Neural progenitor cell (in vitro differentiated cells): ENCODE results near the gene KLHDC3. TPM values are rescaled to one million over a fixed set of nuclear protein-coding genes. Genes with fewer than 3 reads are reported as not detected.

ENCODE experiments used
- DNase-seq: peaks from one replicate; pipeline ENCODE4 v3.0.0-alpha.2; 2016; ENCODE audit warnings: low spot score
- H2AFZ ChIP-seq: fragments of 200-600 bp; sonication (generic); replicated peaks from 2 replicates; pipeline ENCODE4 v1.6.1; 2016; ENCODE audit warnings: antibody characterized with exemption
- H3F3A ChIP-seq: fragments of 200-600 bp; sonication (generic); 2 replicates; pipeline ENCODE4 v1.6.1; 2016; ENCODE audit warnings: antibody characterized with exemption, low read depth
- H3K27ac ChIP-seq: fragments of 200-600 bp; sonication (generic); 2 replicates; pipeline ENCODE4 v1.5.1; 2016; ENCODE audit warnings: mild to moderate bottlenecking
- H3K27me3 ChIP-seq: fragments of 200-600 bp; sonication (generic); 2 replicates; pipeline ENCODE4 v1.6.1; 2016; ENCODE audit warnings: mild to moderate bottlenecking, moderate library complexity
- H3K36me3 ChIP-seq: fragments of 200-600 bp; sonication (generic); 2 replicates; pipeline ENCODE4 v1.5.1; 2016
- H3K4me1 ChIP-seq: fragments of 200-600 bp; sonication (generic); 2 replicates; pipeline ENCODE4 v1.6.1; 2016; ENCODE audit warnings: mixed run types
- H3K4me2 ChIP-seq: fragments of 200-600 bp; sonication (generic); 2 replicates; pipeline ENCODE4 v1.6.1; 2016
- H3K4me3 ChIP-seq: fragments of 200-600 bp; sonication (generic); 2 replicates; pipeline ENCODE4 v1.5.1; 2016
- H3K79me2 ChIP-seq: fragments of 200-600 bp; sonication (generic); 2 replicates; pipeline ENCODE4 v1.6.1; 2016; ENCODE audit warnings: low read depth
- H3K9ac ChIP-seq: fragments of 200-600 bp; sonication (generic); 2 replicates; pipeline ENCODE4 v1.6.1; 2016
- H3K9me3 ChIP-seq: fragments of 200-600 bp; sonication (generic); 2 replicates; pipeline ENCODE4 v1.5.1; 2016; ENCODE audit warnings: low read depth
- H4K20me1 ChIP-seq: fragments of 200-600 bp; sonication (generic); 2 replicates; pipeline ENCODE4 v1.6.1; 2016; ENCODE audit warnings: low read depth
- H3K27ac Mint-ChIP-seq: 3 replicates; pipeline ENCODE4 v1.8.0; 2021; ENCODE audit warnings: mixed read lengths
- H3K27me3 Mint-ChIP-seq: 2 replicates; pipeline ENCODE4 v1.8.0; 2022; ENCODE audit warnings: low read depth, mild to moderate bottlenecking, inconsistent platforms, moderate library complexity, mixed read lengths; ENCODE audit not compliant: insufficient read depth
- H3K36me3 Mint-ChIP-seq: 3 replicates; pipeline ENCODE4 v1.8.0; 2021; ENCODE audit warnings: mixed read lengths
- H3K4me1 Mint-ChIP-seq: 3 replicates; pipeline ENCODE4 v1.8.0; 2021; ENCODE audit warnings: mixed read lengths
- H3K4me3 Mint-ChIP-seq: 3 replicates; pipeline ENCODE4 v1.8.0; 2021; ENCODE audit warnings: mild to moderate bottlenecking, moderate library complexity, mixed read lengths
- H3K9me3 Mint-ChIP-seq: 3 replicates; pipeline ENCODE4 v1.8.0; 2020; ENCODE audit warnings: mixed read lengths
- CTCF ChIP-seq: fragments of 200-600 bp; sonication (generic); IDR thresholded peaks from 2 replicates; pipeline ENCODE4 v1.5.1; 2017; ENCODE audit warnings: antibody characterized with exemption, mild to moderate bottlenecking
- EZH2 ChIP-seq: fragments of 200-600 bp; sonication (generic); IDR thresholded peaks from 2 replicates; pipeline ENCODE4 v1.6.1; 2017; ENCODE audit warnings: antibody characterized with exemption, mild to moderate bottlenecking, moderate library complexity
- EZH2phosphoT487 ChIP-seq: fragments of 200-600 bp; sonication (generic); IDR thresholded peaks from 2 replicates; pipeline ENCODE4 v1.6.1; 2017; ENCODE audit warnings: antibody characterized with exemption
- total RNA-seq: library from RNA; depleted of rRNA; stranded (reverse); fragments of >200 nt; gene quantifications from 2 replicates; pipeline ENCODE4 v1.2.3, GENCODE V29; 2015; ENCODE audit warnings: low replicate concordance

The KLHDC3 gene
- total RNA-seq, 1 donor from 2014 or later: 122 TPM

GRCh38 chr6:43001843-43002242 lies 12.2 kb upstream of the KLHDC3 start:
- H3K4me3 Mint-ChIP-seq: no peak overlapping the region
- Histone ChIP-seq H3K36me3 (no peaks in the 10 kb centered on the region), H2AFZ (no peak overlapping the region), H3K4me2 (no peak overlapping the region), H3K4me1 (no peaks in the 10 kb centered on the region), H3K27me3 (no peaks in the 10 kb centered on the region), H3F3A (peaks cover 12% of the 10 kb centered on the region), H3K79me2 (no peaks in the 10 kb centered on the region), H3K27ac (no peak overlapping the region), H4K20me1 (peaks cover 18% of the 10 kb centered on the region), H3K9me3 (no peaks in the 10 kb centered on the region), H3K4me3 (no peak overlapping the region), H3K9ac (no peak overlapping the region)
- peaks cover 3% of the 10 kb centered on the region for H3K4me1 Mint-ChIP-seq
- H3K27ac Mint-ChIP-seq: no peak overlapping the region
- no peaks in the 10 kb centered on the region for H3K9me3 Mint-ChIP-seq
- no peaks in the 10 kb centered on the region for H3K27me3 Mint-ChIP-seq
- no peak for DNase-seq
- H3K36me3 Mint-ChIP-seq: peaks cover 11% of the 10 kb centered on the region
- TF ChIP-seq EZH2: no peak

GRCh38 chr6:43005844-43006243 lies 8.2 kb upstream of the KLHDC3 start:
- Histone ChIP-seq H3K4me1 (no peaks in the 10 kb centered on the region), H3K4me2 (no peak overlapping the region), H3K9me3 (no peaks in the 10 kb centered on the region), H3K27ac (no peak overlapping the region), H4K20me1 (peaks cover 7% of the 10 kb centered on the region), H3K27me3 (no peaks in the 10 kb centered on the region), H3K4me3 (no peak overlapping the region), H2AFZ (no peak overlapping the region), H3K79me2 (no peaks in the 10 kb centered on the region), H3K9ac (no peak overlapping the region), H3K36me3 (no peaks in the 10 kb centered on the region), H3F3A (peaks cover 9% of the 10 kb centered on the region)
- no peaks in the 10 kb centered on the region for H3K9me3 Mint-ChIP-seq
- peaks cover 18% of the 10 kb centered on the region for H3K36me3 Mint-ChIP-seq
- no peak overlapping the region for H3K27ac Mint-ChIP-seq
- TF ChIP-seq EZH2: no peak
- no peak for TF ChIP-seq CTCF
- TF ChIP-seq EZH2phosphoT487: no peak
- H3K4me3 Mint-ChIP-seq: no peak overlapping the region
- H3K4me1 Mint-ChIP-seq: no peaks in the 10 kb centered on the region
- peaks cover 2% of the 10 kb centered on the region for H3K27me3 Mint-ChIP-seq
- no peak for DNase-seq

- no peaks in the 10 kb centered on the region for H3K79me2 ChIP-seq
- H2AFZ ChIP-seq: no peak overlapping the region
- TF ChIP-seq EZH2 (no peak), CTCF (no peak), EZH2phosphoT487 (no peak)
- no peak overlapping the region for H3K4me3 ChIP-seq
- peak overlapping the region; percentile 57 for H3K27ac Mint-ChIP-seq
- H3K27me3 ChIP-seq: no peaks in the 10 kb centered on the region
- H3K27me3 Mint-ChIP-seq: peaks cover 2% of the 10 kb centered on the region
- no peak overlapping the region for H3K27ac ChIP-seq
- H3K36me3 ChIP-seq: no peaks in the 10 kb centered on the region
- no peaks in the 10 kb centered on the region for H3K9me3 ChIP-seq
- H3K4me1 Mint-ChIP-seq: no peaks in the 10 kb centered on the region
- no peak for DNase-seq
- peaks cover 18% of the 10 kb centered on the region for H3K36me3 Mint-ChIP-seq
- no peak overlapping the region for H3K9ac ChIP-seq
- H3K9me3 Mint-ChIP-seq: no peaks in the 10 kb centered on the region
- H3K4me2 ChIP-seq: no peak overlapping the region
- peaks cover 9% of the 10 kb centered on the region for H3F3A ChIP-seq
- no peaks in the 10 kb centered on the region for H3K4me1 ChIP-seq
- peaks cover 4% of the 10 kb centered on the region for H4K20me1 ChIP-seq
- no peak overlapping the region for H3K4me3 Mint-ChIP-seq
Measured at GRCh38 chr6:43006251-43006650, 7.8 kb upstream of the KLHDC3 start.

- TF ChIP-seq CTCF (no peak), EZH2 (no peak), EZH2phosphoT487 (no peak)
- Mint-ChIP-seq H3K4me3 (no peak overlapping the region), H3K9me3 (no peaks in the 10 kb centered on the region)
Measured at GRCh38 chr6:43007126-43007525, 6.9 kb upstream of the KLHDC3 start.

More at GRCh38 chr6:43007126-43007525, 6.9 kb upstream of the KLHDC3 start:
- H3K9ac ChIP-seq: no peak overlapping the region
- H3K27me3 ChIP-seq: no peaks in the 10 kb centered on the region
- no peak overlapping the region for H3K4me2 ChIP-seq
- H3K4me1 ChIP-seq: peaks cover under 1% of the 10 kb centered on the region
- DNase-seq: no peak
- H3K36me3 Mint-ChIP-seq: peaks cover 18% of the 10 kb centered on the region
- peaks cover 6% of the 10 kb centered on the region for H4K20me1 ChIP-seq
- H3K27ac Mint-ChIP-seq: no peak overlapping the region
- H3K27me3 Mint-ChIP-seq: peaks cover 2% of the 10 kb centered on the region
- no peak overlapping the region for H3K4me3 ChIP-seq
- H3K4me1 Mint-ChIP-seq: peaks cover 8% of the 10 kb centered on the region
- no peaks in the 10 kb centered on the region for H3K36me3 ChIP-seq
- peaks cover 9% of the 10 kb centered on the region for H3F3A ChIP-seq
- H2AFZ ChIP-seq: no peak overlapping the region
- H3K9me3 ChIP-seq: no peaks in the 10 kb centered on the region
- H3K27ac ChIP-seq: no peak overlapping the region
- peaks cover 9% of the 10 kb centered on the region for H3K79me2 ChIP-seq
